ENCODE results near the gene CDH4. TPM values are rescaled to one million over a fixed set of nuclear protein-coding genes. Genes with fewer than 3 reads are reported as not detected.

Gene CDH4
- total and polyA plus RNA-seq, 3 experiments from 2014 or later, result 0.22 TPM; not detected in 2

DNA sequence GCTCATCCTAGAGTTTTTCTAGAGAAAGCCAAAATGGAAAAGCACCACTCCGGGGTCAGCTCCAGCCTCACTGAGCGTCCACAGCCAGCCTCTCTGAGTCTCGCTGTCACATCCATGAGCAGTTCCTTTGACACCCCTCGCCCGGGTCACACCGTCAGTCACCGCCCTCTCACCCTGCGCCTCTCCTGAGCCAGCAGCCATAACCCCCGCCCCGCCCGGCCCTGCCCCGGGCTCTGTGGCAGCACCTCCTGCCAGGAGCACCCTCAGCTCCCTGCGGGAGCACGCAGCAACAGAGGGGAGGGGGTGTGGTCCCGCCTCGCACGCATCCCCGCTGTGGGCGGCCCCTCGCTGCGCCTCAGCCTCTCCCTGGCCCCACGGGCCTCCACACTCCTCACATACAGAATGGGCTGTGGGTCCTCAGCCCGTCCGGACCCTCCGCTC lies 545.9 kb downstream of the CDH4 start:
- ChIA-PET CTCF (no interaction called here), POLR2A (no interaction called here)
- no peak for DNase-seq
- no peak overlapping the region for H3K27ac Mint-ChIP-seq
- H3K9me3 ChIP-seq (ENCODE audit: low read length), result no peaks in the 10 kb centered on the region
- H3K27ac ChIP-seq (ENCODE audit: low read depth, low read length), result no peak overlapping the region
- peaks cover 5 to 17% of the 10 kb centered on the region in 2 donors for H3K27me3 Mint-ChIP-seq
- H3K4me1 ChIP-seq (ENCODE audit: insufficient read depth, low read length), result no peaks in the 10 kb centered on the region
- no peaks in the 10 kb centered on the region for H3K4me1 Mint-ChIP-seq
- peaks cover 0 to 2% (median 0%) of the 10 kb centered on the region in 5 donors for H3K9me3 Mint-ChIP-seq
- H3K4me3 Mint-ChIP-seq, result no peak overlapping the region
- no peak overlapping the region for H3K4me3 ChIP-seq (ENCODE audit: low read length)
- no peaks in the 10 kb centered on the region for H3K27me3 ChIP-seq (ENCODE audit: insufficient read depth, low read length, poor library complexity, severe bottlenecking)
- H3K36me3 Mint-ChIP-seq, result peaks cover 0 to 1% (median 0%) of the 10 kb centered on the region in 3 donors
- no peaks in the 10 kb centered on the region for H3K36me3 ChIP-seq (ENCODE audit: insufficient read depth, low read length)

DNA sequence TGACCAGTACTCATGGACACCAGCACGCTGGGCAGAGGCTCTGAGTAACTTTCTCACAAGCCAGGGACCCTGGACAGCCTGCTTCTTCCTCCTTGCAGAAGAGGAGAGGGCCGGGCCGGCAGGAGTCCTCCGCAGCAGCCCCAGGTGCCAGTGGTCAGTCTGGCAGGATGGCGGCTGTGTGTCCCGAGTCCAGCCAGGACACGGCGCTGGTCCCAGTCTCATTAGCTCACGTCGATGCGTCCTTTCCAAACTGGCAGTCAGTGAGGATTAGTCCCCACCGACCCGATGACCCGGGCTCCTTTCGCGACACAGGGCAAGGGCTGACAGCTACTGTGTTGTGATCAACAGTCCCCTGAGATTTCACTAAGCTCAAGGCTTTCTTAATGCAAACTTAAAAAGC lies 546.6 kb downstream of the CDH4 start:
- Mint-ChIP-seq H3K36me3 (peaks cover 0 to 1% (median 0%) of the 10 kb centered on the region in 3 donors), H3K4me1 (peaks cover 0 to 4% (median 2%) of the 10 kb centered on the region in 3 donors), H3K4me3 (no peak overlapping the region), H3K27me3 (peaks cover 3 to 21% of the 10 kb centered on the region in 2 donors), H3K27ac (no peak overlapping the region), H3K9me3 (peaks cover 0 to 2% (median 0%) of the 10 kb centered on the region in 5 donors)
- CTCF ChIA-PET, result no interaction called here
- H3K36me3 ChIP-seq (ENCODE audit: insufficient read depth, low read length), result no peaks in the 10 kb centered on the region
- H3K9me3 ChIP-seq (ENCODE audit: low read length), result no peaks in the 10 kb centered on the region
- no peaks in the 10 kb centered on the region for H3K4me1 ChIP-seq (ENCODE audit: insufficient read depth, low read length)
- H3K27ac ChIP-seq (ENCODE audit: low read depth, low read length), result no peak overlapping the region
- POLR2A ChIA-PET, result no interaction called here
- no peak for DNase-seq
- no peaks in the 10 kb centered on the region for H3K27me3 ChIP-seq (ENCODE audit: insufficient read depth, low read length, poor library complexity, severe bottlenecking)
- H3K4me3 ChIP-seq (ENCODE audit: low read length), result no peak overlapping the region

DNA sequence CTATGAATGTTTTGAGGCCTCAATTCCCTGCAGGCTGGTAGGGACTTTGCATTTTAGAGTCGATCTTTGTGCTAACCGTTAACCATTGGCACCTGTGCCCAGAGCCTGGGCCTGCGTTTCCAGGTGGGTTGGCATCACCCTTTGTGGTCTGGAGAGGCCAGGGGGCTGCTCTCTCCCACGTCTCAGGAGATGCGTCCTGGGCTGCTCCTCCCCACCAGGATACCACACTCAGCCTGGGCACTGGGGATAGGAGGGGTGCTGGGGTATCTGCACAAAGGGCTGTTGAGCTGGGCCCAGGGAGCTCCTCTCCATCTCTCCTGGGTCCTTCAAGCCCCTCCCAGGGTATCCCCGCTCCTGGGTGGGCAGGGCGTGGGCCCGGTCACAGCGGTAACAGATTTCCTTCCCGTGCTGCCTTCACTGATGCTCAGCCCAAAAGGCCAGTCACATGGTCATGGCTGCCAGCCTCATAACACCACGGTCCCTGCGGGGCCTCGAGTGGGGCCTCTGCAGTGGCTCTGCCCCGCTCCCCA lies 547.4 kb downstream of the CDH4 start:
- Histone ChIP-seq H3K36me3 (ENCODE audit: insufficient read depth, low read length) (no peaks in the 10 kb centered on the region), H3K27me3 (ENCODE audit: insufficient read depth, low read length, poor library complexity, severe bottlenecking) (no peaks in the 10 kb centered on the region), H3K4me1 (ENCODE audit: insufficient read depth, low read length) (no peaks in the 10 kb centered on the region), H3K4me3 (ENCODE audit: low read length) (no peak overlapping the region), H3K9me3 (ENCODE audit: low read length) (no peaks in the 10 kb centered on the region), H3K27ac (ENCODE audit: low read depth, low read length) (no peak overlapping the region)
- Mint-ChIP-seq H3K4me1 (peaks cover 0 to 4% (median 2%) of the 10 kb centered on the region in 3 donors), H3K27ac (no peak overlapping the region), H3K4me3 (no peak overlapping the region), H3K9me3 (peaks cover 0 to 2% (median 0%) of the 10 kb centered on the region in 5 donors), H3K36me3 (peaks cover 0 to 1% (median 0%) of the 10 kb centered on the region in 3 donors), H3K27me3 (peaks cover 3 to 22% of the 10 kb centered on the region in 2 donors)
- DNase-seq, result no peak
- ChIA-PET POLR2A (no interaction called here), CTCF (no interaction called here)

DNA sequence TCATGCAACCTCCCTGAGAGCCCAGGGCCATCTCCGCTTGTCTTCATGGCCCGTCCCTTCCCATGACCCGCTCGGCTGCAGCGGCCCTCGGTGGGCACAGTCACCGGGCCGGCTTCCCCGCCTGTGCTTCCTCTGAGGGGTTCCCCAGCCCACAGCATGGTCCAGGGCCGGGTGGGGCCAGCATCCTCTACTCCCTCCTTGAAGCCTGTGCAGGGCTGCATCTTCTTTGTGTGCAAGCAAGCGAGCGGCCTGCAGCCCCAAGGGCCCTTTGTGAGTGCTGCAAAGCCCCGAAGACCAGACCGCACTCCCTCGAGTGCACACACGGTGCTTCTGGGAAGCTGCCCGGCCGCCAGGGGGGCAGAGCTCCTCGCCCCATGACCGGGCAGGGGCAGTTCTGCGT lies 547.9 kb downstream of the CDH4 start:
- CTCF ChIA-PET, result no interaction called here
- H3K36me3 Mint-ChIP-seq, result no peaks in the 10 kb centered on the region

DNA sequence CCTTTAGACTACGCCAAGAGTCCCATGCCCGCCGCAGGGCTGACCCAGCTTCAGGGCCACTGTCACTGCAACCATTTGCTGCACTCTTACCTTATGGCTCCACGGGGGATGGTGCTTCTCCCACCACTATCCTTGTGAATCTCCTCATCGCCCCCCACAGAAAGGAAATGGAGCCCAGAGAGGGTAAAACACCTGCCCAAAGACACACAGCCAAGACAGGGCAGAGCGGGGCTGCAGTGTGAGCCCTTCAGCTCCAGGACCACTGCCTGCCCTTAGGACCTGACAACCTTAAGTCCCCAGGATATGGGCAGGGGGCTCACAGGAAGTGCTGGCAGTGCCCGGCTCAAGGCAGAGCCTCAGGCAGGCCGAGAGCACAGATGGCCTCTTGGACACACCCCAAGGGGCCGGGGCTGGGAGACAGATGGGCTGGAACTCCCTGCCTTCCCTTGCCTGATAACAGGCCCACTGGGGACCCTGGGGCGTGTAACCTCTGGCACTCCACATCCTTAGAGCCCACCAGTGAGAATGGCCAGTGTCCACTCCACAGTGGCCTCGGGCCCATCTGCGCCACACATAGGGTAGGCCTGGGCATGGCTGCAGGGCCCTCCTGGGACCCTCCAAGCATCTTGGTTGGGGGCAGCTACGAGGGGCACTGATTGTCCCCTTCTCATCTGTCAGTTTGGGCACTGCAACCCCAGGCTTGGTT lies 548.5 kb downstream of the CDH4 start:
- no peak overlapping the region for H3K4me3 Mint-ChIP-seq
- no peaks in the 10 kb centered on the region for H3K27me3 ChIP-seq (ENCODE audit: insufficient read depth, low read length, poor library complexity, severe bottlenecking)
- no peaks in the 10 kb centered on the region for H3K36me3 ChIP-seq (ENCODE audit: insufficient read depth, low read length)
- POLR2A ChIA-PET, result no interaction called here
- H3K27ac Mint-ChIP-seq, result no peak overlapping the region
- no peak overlapping the region for H3K27ac ChIP-seq (ENCODE audit: low read depth, low read length)
- peaks cover 0 to 4% (median 2%) of the 10 kb centered on the region in 3 donors for H3K4me1 Mint-ChIP-seq
- peaks cover 0 to 1% (median 0%) of the 10 kb centered on the region in 5 donors for H3K9me3 Mint-ChIP-seq
- no peak for DNase-seq
- H3K27me3 Mint-ChIP-seq, result peaks cover 2 to 19% of the 10 kb centered on the region in 2 donors
- H3K36me3 Mint-ChIP-seq, result no peaks in the 10 kb centered on the region
- H3K4me1 ChIP-seq (ENCODE audit: insufficient read depth, low read length), result no peaks in the 10 kb centered on the region
- H3K4me3 ChIP-seq (ENCODE audit: low read length), result no peak overlapping the region
- CTCF ChIA-PET, result no interaction called here
- H3K9me3 ChIP-seq (ENCODE audit: low read length), result no peaks in the 10 kb centered on the region

More for the DNA sequence above, 547.9 kb downstream of the CDH4 start:
- no peaks in the 10 kb centered on the region for H3K36me3 ChIP-seq (ENCODE audit: insufficient read depth, low read length)
- H3K27ac ChIP-seq (ENCODE audit: low read depth, low read length), result no peak overlapping the region
- H3K4me1 ChIP-seq (ENCODE audit: insufficient read depth, low read length), result no peaks in the 10 kb centered on the region
- Mint-ChIP-seq H3K4me1 (peaks cover 0 to 4% (median 2%) of the 10 kb centered on the region in 3 donors), H3K27ac (no peak overlapping the region), H3K4me3 (no peak overlapping the region), H3K27me3 (peaks cover 2 to 24% of the 10 kb centered on the region in 2 donors), H3K9me3 (peaks cover 0 to 1% (median 0%) of the 10 kb centered on the region in 5 donors)
- H3K4me3 ChIP-seq (ENCODE audit: low read length), result no peak overlapping the region
- POLR2A ChIA-PET, result no interaction called here
- DNase-seq, result no peak
- H3K27me3 ChIP-seq (ENCODE audit: insufficient read depth, low read length, poor library complexity, severe bottlenecking), result no peaks in the 10 kb centered on the region
- no peaks in the 10 kb centered on the region for H3K9me3 ChIP-seq (ENCODE audit: low read length)

DNA sequence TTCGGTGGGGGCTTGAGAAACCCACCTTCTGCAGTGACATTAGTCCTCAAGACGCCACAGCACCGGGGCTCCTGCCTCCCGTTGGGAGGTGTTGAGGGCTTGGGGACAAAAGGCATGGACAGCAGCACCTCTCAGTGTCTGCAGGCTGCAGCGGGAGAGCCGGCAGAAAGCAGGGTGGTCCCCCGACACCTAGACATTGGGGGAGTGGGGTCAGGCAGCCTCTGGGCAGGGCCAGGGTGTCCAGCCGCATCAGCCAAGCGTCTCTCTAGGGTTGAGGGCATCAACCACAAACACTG lies 549.0 kb downstream of the CDH4 start:
- ChIA-PET CTCF (no interaction called here), POLR2A (no interaction called here)
- Mint-ChIP-seq H3K9me3 (peaks cover 0 to 1% (median 0%) of the 10 kb centered on the region in 5 donors), H3K4me3 (no peak overlapping the region), H3K36me3 (no peaks in the 10 kb centered on the region), H3K27ac (no peak overlapping the region), H3K4me1 (peaks cover 0 to 4% (median 2%) of the 10 kb centered on the region in 3 donors), H3K27me3 (peaks cover 2 to 19% of the 10 kb centered on the region in 2 donors)
- no peaks in the 10 kb centered on the region for H3K27me3 ChIP-seq (ENCODE audit: insufficient read depth, low read length, poor library complexity, severe bottlenecking)
- no peak overlapping the region for H3K4me3 ChIP-seq (ENCODE audit: low read length)
- DNase-seq, result no peak
- H3K36me3 ChIP-seq (ENCODE audit: insufficient read depth, low read length), result no peaks in the 10 kb centered on the region
- no peak overlapping the region for H3K27ac ChIP-seq (ENCODE audit: low read depth, low read length)
- no peaks in the 10 kb centered on the region for H3K9me3 ChIP-seq (ENCODE audit: low read length)
- no peaks in the 10 kb centered on the region for H3K4me1 ChIP-seq (ENCODE audit: insufficient read depth, low read length)

DNA sequence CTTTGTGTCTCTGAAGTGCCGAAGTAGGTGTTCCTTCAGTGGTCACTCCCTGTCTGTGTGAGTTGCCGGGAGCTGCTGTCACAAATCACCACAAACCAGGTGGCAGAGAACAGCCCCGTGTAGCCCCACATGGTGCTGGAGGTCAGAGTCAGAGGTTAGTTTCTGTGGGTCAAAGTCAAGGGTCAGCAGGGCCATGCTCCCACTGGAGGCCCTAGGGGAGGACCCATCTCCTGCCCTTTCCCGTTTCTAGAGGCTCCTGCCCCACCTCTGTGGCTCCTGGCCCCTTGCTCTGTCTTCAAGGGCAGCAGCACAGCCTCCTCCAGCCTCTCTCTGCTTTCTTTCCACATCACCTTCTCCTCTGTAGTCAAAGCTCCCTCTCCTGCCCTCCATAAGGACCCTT lies 549.4 kb downstream of the CDH4 start:
- Mint-ChIP-seq H3K27ac (no peak overlapping the region), H3K27me3 (peaks cover 2 to 19% of the 10 kb centered on the region in 2 donors), H3K4me3 (no peak overlapping the region), H3K9me3 (peaks cover 0 to 1% (median 0%) of the 10 kb centered on the region in 5 donors), H3K4me1 (peaks cover 0 to 4% (median 2%) of the 10 kb centered on the region in 3 donors), H3K36me3 (no peaks in the 10 kb centered on the region)
- ChIA-PET POLR2A (no interaction called here), CTCF (no interaction called here)
- H3K27me3 ChIP-seq (ENCODE audit: insufficient read depth, low read length, poor library complexity, severe bottlenecking), result no peaks in the 10 kb centered on the region
- H3K4me1 ChIP-seq (ENCODE audit: insufficient read depth, low read length), result no peaks in the 10 kb centered on the region
- no peak overlapping the region for H3K4me3 ChIP-seq (ENCODE audit: low read length)
- DNase-seq, result no peak
- no peaks in the 10 kb centered on the region for H3K9me3 ChIP-seq (ENCODE audit: low read length)
- H3K36me3 ChIP-seq (ENCODE audit: insufficient read depth, low read length), result no peaks in the 10 kb centered on the region
- H3K27ac ChIP-seq (ENCODE audit: low read depth, low read length), result no peak overlapping the region

DNA sequence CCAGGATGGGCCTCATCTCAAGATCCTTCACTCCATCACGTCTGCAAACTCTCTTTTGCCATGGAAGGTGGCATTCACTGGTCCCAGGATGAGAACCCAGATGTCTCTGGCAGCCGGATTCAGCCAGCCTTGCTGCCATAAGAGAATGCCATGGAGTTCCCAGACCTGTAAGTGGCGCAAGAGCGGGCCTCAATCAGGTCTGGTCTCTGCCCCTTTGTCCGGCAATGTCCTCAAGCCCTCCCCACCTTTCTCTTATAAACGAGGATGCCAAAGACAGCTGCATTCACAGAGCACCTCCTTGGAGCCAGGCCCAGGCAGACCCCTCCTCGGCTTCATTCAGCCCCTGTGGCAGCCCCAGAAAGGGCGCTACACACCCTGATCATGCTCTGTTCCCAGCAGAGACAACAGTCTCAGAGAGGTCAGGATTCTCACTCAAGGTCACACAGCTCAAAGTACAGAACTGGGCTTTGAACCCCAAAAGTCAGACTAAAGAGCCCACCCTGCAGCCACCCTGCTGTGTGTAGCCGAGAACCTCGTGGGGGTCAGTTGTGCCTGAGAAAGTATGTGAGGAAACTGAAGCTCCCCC lies 549.9 kb downstream of the CDH4 start:
- Mint-ChIP-seq H3K9me3 (peaks cover 0 to 1% (median 0%) of the 10 kb centered on the region in 5 donors), H3K27ac (no peak overlapping the region), H3K27me3 (peaks cover 2 to 19% of the 10 kb centered on the region in 2 donors), H3K4me1 (peaks cover 0 to 4% (median 2%) of the 10 kb centered on the region in 3 donors), H3K4me3 (no peak overlapping the region), H3K36me3 (no peaks in the 10 kb centered on the region)
- Histone ChIP-seq H3K9me3 (ENCODE audit: low read length) (no peaks in the 10 kb centered on the region), H3K27ac (ENCODE audit: low read depth, low read length) (no peak overlapping the region), H3K4me3 (ENCODE audit: low read length) (no peak overlapping the region), H3K4me1 (ENCODE audit: insufficient read depth, low read length) (no peaks in the 10 kb centered on the region), H3K27me3 (ENCODE audit: insufficient read depth, low read length, poor library complexity, severe bottlenecking) (no peaks in the 10 kb centered on the region), H3K36me3 (ENCODE audit: insufficient read depth, low read length) (no peaks in the 10 kb centered on the region)
- POLR2A ChIA-PET, result no interaction called here
- CTCF ChIA-PET, result no interaction called here
- peak in 1 of 5 donors; percentile 21 for DNase-seq
